H1 (cell line): ENCODE measurements around the gene HS6ST1. TPM values are rescaled to one million over a fixed set of nuclear protein-coding genes. Genes with fewer than 3 reads are reported as not detected.

Source experiments
- CBX5 ChIP-seq: fragments of 300-800, 300-1000 bp; sonication (generic); IDR thresholded peaks from 2 replicates; pipeline ENCODE4 v1.7.1; 2016; ENCODE audit warnings: antibody characterized with exemption, low read length, low read depth
- FOSL1 ChIP-seq: IDR thresholded peaks from 2 replicates; pipeline ENCODE4 v1.6.1; 2011; ENCODE audit warnings: mild to moderate bottlenecking, low read depth, low read length, moderate library complexity; ENCODE audit not compliant: insufficient read depth
- MAFK ChIP-seq: IDR thresholded peaks from 2 replicates; pipeline ENCODE4 v1.6.1; 2012; ENCODE audit warnings: low read depth, mild to moderate bottlenecking, improper control_type of control experiment, low read length
- TCF12 ChIP-seq: IDR thresholded peaks from 2 replicates; pipeline ENCODE4 v1.6.1; 2011; ENCODE audit warnings: low read depth, mild to moderate bottlenecking, low read length
- polyA plus RNA-seq, 7 experiments: library from polyadenylated mRNA; depleted of rRNA in 3 of 7; stranded (reverse) in 5 of 7; unstranded in 2 of 7; fragments of >200 nt in 5 of 7; fragments of 200-250 nt in 2 of 7; gene quantifications; 1 replicate in 5 of 7; 2 replicates in 1 of 7; 4 replicates in 1 of 7; pipeline versions ENCODE4 v1.2.1 to v1.2.3, GENCODE V29; 2011 to 2013; ENCODE audit warnings: missing spikeins in 2 of 7, mixed read lengths in 2 of 7
- total RNA-seq: library from RNA; stranded (reverse); fragmentation: NEBNext Ultra II Directional; extraction: Animal tissue kit (Norgen Biotek cat#: 25700); gene quantifications from 2 replicates; pipeline ENCODE4 v1.2.1, GENCODE V29; 2021

HS6ST1 gene
- total and polyA plus RNA-seq, 2 of the 8 experiments (the other 6 are each of a cell fraction or from before 2014, with no cell fraction given): 37.4 to 74.6 TPM

GRCh38 chr2:128269990-128270671, 48.5 kb downstream of the HS6ST1 start (continued):
- no peak for TF ChIP-seq MAFK
- no peak for TF ChIP-seq FOSL1
- TF ChIP-seq TCF12: no peak
- no peak for TF ChIP-seq CBX5
- TF ChIP-seq, all 59 proteins: peak for 0
